Adipose tissue (tissue), 3 donors: ENCODE measurements around the gene TADA2B. TPM values are rescaled to one million over a fixed set of nuclear protein-coding genes. Genes with fewer than 3 reads are reported as not detected.
"Not testable (repeated sequence)": the region's sequence is repeated elsewhere in the genome, so short reads cannot be mapped to it uniquely, and the experiment has no call there.

Experiments used
- H3K27ac ChIP-seq: one replicate; pipeline ENCODE4 v1.5.1; 2013; ENCODE audit warnings: low read depth, low read length
- whole genome bisulfite sequencing, 3 donors: extraction: QIAGEN DNeasy Blood & Tissue Kit; methylation state at CpG; one replicate each; pipeline ENCODE4 v1.1.7; 2013; 5-methylcytosine and 5-hydroxymethylcytosine counted together
- polyA plus RNA-seq, 3 donors: library from polyadenylated mRNA; stranded (reverse); fragments of 200-250 nt; gene quantifications; one replicate each; pipeline ENCODE4 v1.2.3, GENCODE V29; 2013
- donor health status: healthy with polysubstance abuse.
- donor health status: Bipolar disorder and iron deficiency.
- donor health status: healthy.

TADA2B gene
- polyA plus RNA-seq, 3 donors = 11.2 to 17.6 (median 12.4) TPM

GRCh38 chr4:7089213-7089986 lies 46.2 kb downstream of the TADA2B start:
- 23 to 64% (median 61%) methylated on average over 5 of the region's 5 CpGs for WGBS, 3 donors
- no peak overlapping the region for H3K27ac ChIP-seq

GRCh38 chr4:7092026-7092425 lies 48.9 kb downstream of the TADA2B start:
- no peak overlapping the region for H3K27ac ChIP-seq
- 52 to 71% (median 53%) methylated on average over 3 of the region's 3 CpGs for WGBS, 3 donors

- WGBS, 3 donors = 83 to 85% (median 84%) methylated on average over 10 of the region's 10 CpGs
- H3K27ac ChIP-seq = no peak overlapping the region
Measured at GRCh38 chr4:7094916-7095315, 51.7 kb downstream of the TADA2B start.

DNA sequence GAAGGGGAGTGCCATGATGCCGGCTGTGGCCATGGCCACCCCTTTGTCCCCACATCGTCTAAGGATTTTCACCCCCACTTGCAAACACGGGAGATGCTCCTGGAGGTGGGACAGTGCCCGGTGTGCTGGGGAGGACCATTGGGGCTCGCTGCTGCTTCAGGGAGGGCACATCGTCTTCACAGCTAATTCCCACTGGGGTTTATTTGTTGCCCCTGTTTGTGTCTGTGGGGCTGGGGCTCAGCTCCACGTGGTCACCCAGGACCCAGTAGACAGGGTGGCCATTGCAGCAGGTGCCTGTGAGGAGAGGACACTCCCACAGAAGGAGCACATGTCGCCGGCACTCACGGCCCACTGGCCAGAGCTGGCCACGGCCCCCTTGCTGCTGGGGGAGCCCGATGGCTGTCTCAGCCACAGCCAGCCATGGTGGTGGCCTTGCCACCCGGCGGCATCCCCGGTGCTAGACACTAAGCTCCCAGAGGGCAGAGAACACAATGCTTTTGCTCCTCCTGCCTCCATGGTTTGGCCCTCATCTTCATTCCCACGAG lies 52.5 kb downstream of the TADA2B start:
- H3K27ac ChIP-seq = no peak overlapping the region
- 88 to 89% (median 88%) methylated on average over 15 to 16 of the region's 16 CpGs for WGBS, 3 donors

GRCh38 chr4:7096236-7096635 lies 53.1 kb downstream of the TADA2B start:
- H3K27ac ChIP-seq = no peak overlapping the region
- WGBS, 3 donors = 90 to 92% (median 91%) methylated on average over 7 of the region's 7 CpGs

DNA sequence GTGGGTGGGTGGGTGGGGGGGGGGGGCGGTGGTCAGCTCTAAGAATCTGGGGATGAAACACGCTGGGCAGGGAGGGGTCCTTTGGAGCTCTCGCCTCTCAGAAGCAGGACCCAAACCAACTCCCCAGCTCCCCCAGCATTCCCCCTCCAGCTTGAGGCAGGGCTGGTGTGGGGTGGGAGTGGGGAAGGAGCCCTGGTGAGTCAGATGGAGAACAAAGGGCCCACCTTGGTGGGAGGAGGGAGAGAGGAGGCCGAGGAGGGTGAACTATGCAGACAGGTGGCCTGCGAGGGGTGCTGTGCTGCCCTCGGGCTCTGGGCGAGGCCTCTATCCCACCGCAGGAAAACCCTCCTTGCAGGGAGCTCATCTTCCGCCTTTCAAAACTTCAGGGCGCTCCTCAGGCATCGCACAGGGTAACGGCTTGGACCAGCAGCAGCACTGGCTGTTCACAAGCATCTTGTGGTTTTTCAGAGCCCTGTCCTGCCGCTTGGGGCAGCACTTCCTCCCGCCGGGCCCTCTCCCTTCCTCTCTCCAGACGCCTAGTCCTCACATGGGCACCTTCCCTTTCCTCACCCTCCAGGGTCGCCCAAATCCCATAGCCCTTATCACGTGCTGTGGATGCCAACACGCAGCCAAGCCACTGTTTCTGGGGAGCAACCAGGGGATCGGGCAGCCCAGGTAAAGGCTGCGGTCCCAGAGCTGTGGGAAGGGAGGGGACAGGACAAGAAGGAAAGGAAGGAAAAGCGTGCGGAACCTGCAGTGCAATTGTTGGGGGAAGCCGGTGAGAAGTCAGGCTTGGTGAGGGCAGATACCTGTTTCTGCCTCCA lies 58.7 kb downstream of the TADA2B start:
- H3K27ac ChIP-seq = no peak overlapping the region
- WGBS, 3 donors = 19 to 28% (median 22%) methylated on average over 23 to 24 of the region's 24 CpGs

DNA sequence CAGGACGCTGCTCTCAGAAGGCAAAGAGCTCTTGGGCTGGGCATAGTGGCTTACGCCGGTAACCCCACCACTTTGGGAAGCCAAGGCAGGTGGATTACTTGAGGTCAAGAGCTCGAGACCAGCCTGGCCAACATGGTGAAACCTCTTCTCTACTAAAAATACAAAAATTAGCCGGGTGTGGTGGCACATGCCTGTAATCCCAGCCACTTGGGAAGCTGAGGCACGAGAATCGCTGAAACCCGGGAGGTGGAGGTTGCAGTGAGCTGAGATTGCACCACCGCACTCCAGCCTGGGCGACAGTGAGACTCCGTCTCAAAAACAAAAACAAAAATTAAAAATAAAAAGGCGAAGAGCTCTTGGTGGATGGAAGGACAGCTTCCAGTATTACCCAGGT lies 59.3 kb downstream of the TADA2B start:
- WGBS, 3 donors = 59 to 69% (median 59%) methylated on average over 12 of the region's 12 CpGs
- not testable (repeated sequence) for H3K27ac ChIP-seq

GRCh38 chr4:7103031-7103606 lies 59.9 kb downstream of the TADA2B start:
- WGBS, 3 donors = 0 to 4% (median 2%) methylated on average over 35 of the region's 35 CpGs
- no peak overlapping the region for H3K27ac ChIP-seq

GRCh38 chr4:7103607-7104365 lies 60.6 kb downstream of the TADA2B start:
- WGBS, 3 donors = 26 to 32% (median 30%) methylated on average over 21 of the region's 21 CpGs
- H3K27ac ChIP-seq = no peak overlapping the region

- H3K27ac ChIP-seq = no peak overlapping the region
- WGBS, 3 donors = 85 to 88% (median 86%) methylated on average over 7 of the region's 7 CpGs
Measured at GRCh38 chr4:7104366-7105031, 61.3 kb downstream of the TADA2B start.

DNA sequence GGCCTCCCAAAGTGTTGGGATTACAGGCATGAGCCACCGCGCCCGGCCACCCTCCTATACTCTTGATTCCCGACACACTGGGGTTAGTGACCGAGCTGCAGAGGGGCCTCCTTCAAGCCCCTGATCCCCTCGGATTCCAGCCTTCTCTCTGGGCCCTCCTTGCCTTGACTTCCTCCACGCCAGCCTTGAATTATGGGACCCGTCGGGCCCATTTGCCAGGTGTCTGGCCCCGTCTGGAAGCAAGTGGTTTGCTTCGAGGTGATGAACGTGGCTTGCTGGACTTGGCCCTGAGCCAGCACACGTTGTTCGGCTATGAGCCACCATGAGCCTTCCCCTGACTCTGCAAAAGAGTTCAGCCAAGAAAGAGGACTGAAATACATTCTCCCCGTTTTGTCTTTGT lies 62.1 kb downstream of the TADA2B start:
- 61 to 69% (median 63%) methylated on average over 15 of the region's 15 CpGs for WGBS, 3 donors
- no peak overlapping the region for H3K27ac ChIP-seq

DNA sequence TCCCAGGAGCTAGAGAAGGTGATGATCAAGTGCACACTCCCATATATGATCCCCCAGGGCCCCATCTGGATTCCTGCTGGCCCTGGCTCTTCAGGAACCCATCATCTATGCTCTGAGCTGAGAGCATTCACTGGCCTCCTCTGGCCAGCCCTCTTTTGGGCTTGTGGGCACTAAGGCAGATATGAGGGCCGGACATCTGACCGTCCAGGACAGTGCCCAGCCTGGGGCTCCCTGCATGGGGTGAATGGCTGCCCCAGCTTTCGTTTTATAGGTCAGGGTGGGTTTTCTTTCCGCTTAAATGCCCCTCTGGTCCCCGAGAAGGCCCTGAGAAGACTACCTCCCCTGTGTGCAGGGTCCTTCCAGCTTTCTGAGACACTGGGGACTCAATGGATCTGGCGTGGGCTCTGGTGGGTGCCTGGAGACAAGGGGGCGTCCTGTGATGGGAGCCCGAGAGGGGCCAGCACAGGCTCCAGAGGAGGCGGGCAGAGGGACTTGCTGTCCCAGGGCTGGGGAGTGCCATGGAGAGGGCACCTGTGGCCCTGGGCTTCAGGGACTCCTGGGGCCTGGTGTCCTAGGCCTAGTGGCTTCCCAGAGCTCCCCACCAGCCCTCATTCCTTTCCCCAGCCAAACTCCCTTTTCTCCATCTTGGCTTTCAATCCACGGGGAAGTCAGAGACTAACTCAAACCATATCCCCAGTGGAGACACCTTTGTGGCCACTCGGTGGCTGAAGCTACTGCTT lies 64.2 kb downstream of the TADA2B start:
- no peak overlapping the region for H3K27ac ChIP-seq
- 89 to 90% (median 89%) methylated on average over 11 of the region's 11 CpGs for WGBS, 3 donors

Other genes starting within 250 kb of the TADA2B start
- 10 to 100 TPM; 12.2 to 22.9 (median 22.9) TPM for gene TBC1D14, start 133.5 kb upstream of the TADA2B start, polyA plus RNA-seq
- 10 to 100 TPM; 18.2 to 53.8 (median 21.6) TPM for gene GRPEL1, start 24.7 kb downstream of the TADA2B start, polyA plus RNA-seq
- gene SORCS2, start 149.2 kb downstream of the TADA2B start, polyA plus RNA-seq = 1 to 10 TPM in 1 of 3 donors, under 1 TPM in 2; 0.22 to 2.2 (median 0.83) TPM